ENCODE results near the gene GGA3. TPM values are rescaled to one million over a fixed set of nuclear protein-coding genes. Genes with fewer than 3 reads are reported as not detected.

Gene GGA3
- total and polyA plus RNA-seq, 8 donors = 9.5 to 94.5 (median 27.2) TPM

DNA sequence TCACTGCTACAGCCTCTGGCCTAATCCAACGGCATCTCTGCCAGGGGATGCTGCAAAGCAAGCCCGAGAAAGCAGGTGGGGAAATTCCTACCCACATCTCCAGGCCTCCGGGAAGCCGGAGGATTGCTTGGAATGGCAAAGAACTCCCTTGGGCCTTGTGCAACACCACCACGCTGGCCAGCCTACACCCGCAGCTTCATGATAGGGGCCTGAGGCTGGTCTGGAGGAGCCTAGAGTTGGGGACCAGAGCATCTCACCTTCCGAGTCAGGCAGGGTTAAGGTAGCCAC, 20.3 kb downstream of the GGA3 start:
- Histone ChIP-seq H3K27me3 (no peaks in the 10 kb centered on the region), H3K36me3 (peaks cover 89 to 100% (median 100%) of the 10 kb centered on the region in 4 donors), H3K27ac (no peak overlapping the region), H3K4me3 (no peak overlapping the region), H3K4me1 (peaks cover 0 to 16% (median 6%) of the 10 kb centered on the region in 4 donors), H3K9me3 (no peaks in the 10 kb centered on the region)
- 71 to 94% (median 91%) methylated on average over 5 to 7 of the region's 7 CpGs for WGBS, 5 donors
- no peak for DNase-seq
- no peak for TF ChIP-seq POLR2A (IDR thresholded peaks at IDR 0.05)
- TF ChIP-seq EP300 (IDR thresholded peaks at IDR 0.05) = no peak
- TF ChIP-seq POLR2AphosphoS5 (IDR thresholded peaks at IDR 0.05) = no peak
- no peak for TF ChIP-seq CTCF (IDR thresholded peaks at IDR 0.05)
- intact Hi-C loops (cut with DNase I; ENCODE audit: low total_unique reads) = no loop called here

GRCh38 chr17:75240394-75241142, 20.8 kb downstream of the GGA3 start:
- TF ChIP-seq POLR2AphosphoS5 (IDR thresholded peaks at IDR 0.05) = no peak
- peak in 3 of 7 experiments; percentile 9 to 23 (median 21) for TF ChIP-seq CTCF (IDR thresholded peaks at IDR 0.05)
- 57 to 62% (median 59%) methylated on average over 22 to 23 of the region's 23 CpGs for WGBS, 5 donors
- Histone ChIP-seq H3K27ac (peak overlapping the region in 2 of 5 donors; percentile 37 to 40), H3K4me3 (no peak overlapping the region), H3K9me3 (no peaks in the 10 kb centered on the region), H3K36me3 (peaks cover 89 to 100% (median 100%) of the 10 kb centered on the region in 4 donors), H3K4me1 (peaks cover 0 to 16% (median 6%) of the 10 kb centered on the region in 4 donors), H3K27me3 (no peaks in the 10 kb centered on the region)
- intact Hi-C loops (cut with DNase I; ENCODE audit: low total_unique reads) = no loop called here
- DNase-seq = peak in 1 of 2 donors; percentile 51

GRCh38 chr17:75239778-75240393, 21.5 kb downstream of the GGA3 start:
- H3K9me3 ChIP-seq = no peaks in the 10 kb centered on the region

DNA sequence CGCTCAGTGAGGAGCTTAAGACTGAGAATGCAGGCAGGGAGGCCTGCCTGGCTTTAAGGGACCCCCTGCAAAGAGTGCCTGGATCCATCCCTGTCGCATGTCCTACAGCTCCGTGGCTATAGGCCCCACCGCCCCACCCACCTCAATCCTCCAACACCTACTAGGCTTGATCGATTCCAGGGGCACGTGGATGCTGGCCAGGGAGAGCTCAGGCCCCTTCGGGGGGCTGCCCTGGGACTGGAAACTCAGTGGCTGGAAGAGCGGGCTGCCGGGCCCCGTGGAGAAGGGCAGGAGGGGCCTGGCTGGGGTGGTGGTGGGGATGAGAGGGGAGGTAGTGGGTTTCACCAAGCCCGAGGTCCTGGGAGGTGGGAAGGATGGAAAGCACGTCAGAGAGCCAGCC, 22.2 kb downstream of the GGA3 start:
- H3K36me3 ChIP-seq = peaks cover 87 to 100% (median 100%) of the 10 kb centered on the region in 4 donors
- TF ChIP-seq POLR2AphosphoS5 (IDR thresholded peaks at IDR 0.05) (no peak), EP300 (IDR thresholded peaks at IDR 0.05) (no peak), CTCF (IDR thresholded peaks at IDR 0.05) (no peak), POLR2A (IDR thresholded peaks at IDR 0.05) (no peak)
- intact Hi-C loops (cut with DNase I; ENCODE audit: low total_unique reads) = no loop called here
- H3K4me3 ChIP-seq = no peak overlapping the region
- H3K27me3 ChIP-seq = no peaks in the 10 kb centered on the region
- DNase-seq = no peak
- peaks cover 0 to 16% (median 6%) of the 10 kb centered on the region in 4 donors for H3K4me1 ChIP-seq
- WGBS, 5 donors = 79 to 86% (median 84%) methylated on average over 4 to 12 of the region's 12 CpGs
- H3K9me3 ChIP-seq = no peaks in the 10 kb centered on the region
- H3K27ac ChIP-seq = peak overlapping the region in 1 of 5 donors; percentile 9

More at GRCh38 chr17:75239778-75240393, 21.5 kb downstream of the GGA3 start:
- intact Hi-C loops (cut with DNase I; ENCODE audit: low total_unique reads) = no loop called here
- no peak for DNase-seq
- WGBS, 5 donors = 85 to 93% (median 91%) methylated on average over 16 to 23 of the region's 23 CpGs
- Histone ChIP-seq H3K27me3 (no peaks in the 10 kb centered on the region), H3K4me3 (no peak overlapping the region), H3K4me1 (peaks cover 0 to 16% (median 6%) of the 10 kb centered on the region in 4 donors), H3K27ac (peak overlapping the region in 1 of 5 donors; percentile 40), H3K36me3 (peaks cover 89 to 100% (median 100%) of the 10 kb centered on the region in 4 donors)
- TF ChIP-seq CTCF (IDR thresholded peaks at IDR 0.05) (no peak), EP300 (IDR thresholded peaks at IDR 0.05) (no peak), POLR2A (IDR thresholded peaks at IDR 0.05) (no peak), POLR2AphosphoS5 (IDR thresholded peaks at IDR 0.05) (no peak)

Measured in stomach (tissue), 9 donors.